CD4-positive, alpha-beta T cell treated with Interferon alpha-2 for 1 hour (primary cell): ENCODE measurements around the gene PTBP1.

ENCODE experiments used
- DNase-seq, 2 donors: peaks; one replicate each; pipeline ENCODE4 v3.0.0-alpha.2; 2020 to 2022

Gene PTBP1

DNA sequence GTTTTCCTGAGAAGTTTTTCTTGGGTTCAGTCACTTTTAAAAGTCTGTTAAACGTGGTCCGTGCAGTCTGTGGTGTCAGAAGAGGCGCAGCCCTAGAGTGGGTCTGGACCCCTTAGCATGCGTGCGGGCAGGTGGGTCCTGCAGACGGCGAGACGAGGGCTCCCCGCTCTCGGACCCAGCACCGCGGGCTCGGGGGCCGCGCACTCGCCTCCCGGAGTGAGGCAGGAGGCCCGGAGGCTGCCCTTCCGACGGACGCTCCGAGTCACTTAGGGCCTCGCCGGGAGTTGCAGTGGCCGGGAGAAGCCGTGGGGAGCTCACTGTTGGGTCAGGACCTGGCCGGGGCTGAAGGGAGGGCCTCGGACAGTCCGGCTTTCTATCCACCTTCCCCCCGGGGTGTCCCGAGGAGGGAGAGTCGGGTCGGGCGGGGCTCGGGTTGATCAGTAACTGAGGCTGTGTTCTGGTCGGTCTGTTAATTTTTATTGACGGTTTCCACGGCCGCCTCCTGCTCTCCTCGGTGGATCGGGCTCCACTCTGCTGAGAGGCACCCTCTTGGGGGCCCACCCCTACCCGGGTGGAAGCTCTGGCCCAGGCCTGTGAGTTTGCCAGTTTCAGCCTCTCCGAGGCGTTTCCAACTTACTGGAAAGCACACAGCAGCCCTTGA, 1.3 kb downstream of the PTBP1 start:
- peak in 1 of 2 donors; percentile 25 for DNase-seq

DNA sequence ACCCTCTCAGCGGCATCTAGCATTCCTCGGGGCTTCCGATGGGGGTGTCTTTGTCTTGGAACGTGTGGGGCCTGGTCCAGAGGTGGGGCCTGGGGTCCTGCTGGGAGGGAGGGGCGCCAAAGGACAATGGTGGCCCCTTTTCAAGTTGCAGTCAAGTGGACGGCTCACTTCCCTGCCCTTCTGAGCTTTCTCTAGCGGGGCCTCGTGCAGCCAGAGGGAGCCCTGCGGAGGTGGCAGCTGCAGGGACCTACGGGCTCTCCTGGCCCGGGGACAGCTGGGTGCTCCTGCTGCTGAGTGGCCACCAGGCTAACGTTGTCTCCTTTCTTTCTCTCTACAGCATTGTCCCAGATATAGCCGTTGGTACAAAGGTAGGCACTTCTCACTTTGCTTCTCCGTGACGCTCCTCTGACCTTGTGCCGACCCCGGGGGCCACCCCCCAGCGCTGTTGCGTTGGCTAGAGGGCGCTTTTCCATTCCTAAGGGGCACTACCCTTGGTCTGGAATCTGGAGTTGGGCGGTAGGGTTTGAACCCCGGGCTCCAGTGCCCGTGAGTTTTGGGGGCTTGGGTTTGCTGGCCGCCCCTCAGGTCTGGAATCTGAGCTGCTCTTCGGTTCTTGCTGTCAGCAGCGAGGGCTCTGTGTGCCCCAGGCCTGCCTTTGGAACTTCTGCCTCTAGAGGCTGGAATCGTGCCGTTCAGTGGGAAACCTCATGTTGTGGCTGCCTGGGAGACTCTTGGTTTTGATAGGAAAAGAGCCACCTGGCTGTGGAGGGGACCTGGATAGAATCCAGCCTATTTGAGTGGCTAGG, 2.0 kb downstream of the PTBP1 start:
- DNase-seq = peak in 1 of 2 donors; percentile 30

DNA sequence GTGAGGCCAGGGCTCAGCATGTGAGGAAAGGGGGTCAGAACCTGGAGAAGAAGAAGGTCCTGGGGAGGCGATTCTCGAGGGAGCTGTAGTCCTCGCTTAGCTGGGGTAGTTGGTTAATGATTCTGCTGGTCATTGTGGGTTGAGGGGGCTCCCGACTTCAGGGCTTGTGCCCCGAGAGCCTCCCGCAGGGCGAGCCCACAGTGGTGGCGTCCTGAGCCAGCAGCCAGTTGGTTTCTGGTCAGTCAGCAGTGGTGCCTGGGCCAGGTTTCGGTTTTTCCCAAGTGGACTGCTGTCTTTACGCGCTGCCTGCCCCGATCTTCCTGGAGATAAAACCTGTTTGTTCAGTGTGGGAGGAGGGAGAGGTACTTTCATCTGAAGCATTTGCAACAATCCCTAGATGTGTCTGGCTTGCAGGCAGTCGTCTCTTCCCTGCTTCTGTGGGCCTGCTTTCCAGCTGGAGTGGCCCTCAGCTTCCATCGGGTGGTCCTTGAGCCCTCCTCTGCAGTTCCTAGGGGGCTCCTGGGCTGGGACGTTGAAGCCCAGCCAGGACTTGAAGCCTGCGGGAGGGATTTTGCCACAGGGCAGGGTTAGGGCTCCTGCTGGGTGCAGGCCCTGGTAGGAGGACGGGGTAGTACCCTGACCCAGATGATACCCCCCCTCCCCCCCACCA, 3.2 kb downstream of the PTBP1 start:
- DNase-seq = no peak

DNA sequence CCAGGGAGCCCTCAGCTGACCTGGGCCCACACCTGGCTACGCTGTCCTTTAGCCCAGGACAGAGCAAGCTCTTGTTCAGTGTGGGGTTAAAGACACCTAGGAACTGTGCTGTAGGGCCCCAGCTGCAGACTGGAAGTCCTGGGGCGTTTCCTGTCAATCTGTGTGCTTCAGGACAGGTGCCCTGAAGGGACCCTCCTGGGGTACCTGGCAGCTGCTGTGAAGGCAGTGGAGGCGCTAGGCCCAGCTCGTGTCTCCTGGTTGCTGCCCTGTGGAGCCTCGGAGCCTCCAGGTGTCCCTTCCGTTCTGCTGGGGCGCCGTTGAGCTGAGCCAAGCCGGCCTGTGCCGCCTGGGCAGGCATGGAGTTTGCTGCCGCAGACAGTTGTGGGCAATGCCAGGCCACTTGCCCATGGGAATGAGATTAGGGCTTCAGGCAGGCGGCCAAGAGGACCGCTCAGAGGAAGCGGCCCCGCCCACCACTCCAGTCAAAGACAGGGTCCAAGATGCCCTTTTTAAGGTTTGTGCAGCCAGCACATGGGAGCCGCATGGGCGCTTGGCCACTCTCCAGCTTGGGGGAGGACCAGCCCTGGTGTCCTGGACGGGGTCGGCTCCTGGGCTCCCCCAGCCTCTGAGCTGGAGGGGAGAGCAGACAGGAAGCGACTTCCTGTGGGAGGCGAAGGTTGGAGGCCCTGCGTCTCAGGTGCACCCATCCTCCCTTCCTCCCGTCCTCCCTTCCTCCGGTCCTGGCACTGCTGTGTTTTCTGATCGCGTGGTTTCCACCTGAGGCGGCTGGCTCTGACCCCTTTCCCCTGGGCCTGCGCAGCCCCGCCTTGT, 4.0 kb downstream of the PTBP1 start:
- peak in 1 of 2 donors; percentile 37 for DNase-seq

DNA sequence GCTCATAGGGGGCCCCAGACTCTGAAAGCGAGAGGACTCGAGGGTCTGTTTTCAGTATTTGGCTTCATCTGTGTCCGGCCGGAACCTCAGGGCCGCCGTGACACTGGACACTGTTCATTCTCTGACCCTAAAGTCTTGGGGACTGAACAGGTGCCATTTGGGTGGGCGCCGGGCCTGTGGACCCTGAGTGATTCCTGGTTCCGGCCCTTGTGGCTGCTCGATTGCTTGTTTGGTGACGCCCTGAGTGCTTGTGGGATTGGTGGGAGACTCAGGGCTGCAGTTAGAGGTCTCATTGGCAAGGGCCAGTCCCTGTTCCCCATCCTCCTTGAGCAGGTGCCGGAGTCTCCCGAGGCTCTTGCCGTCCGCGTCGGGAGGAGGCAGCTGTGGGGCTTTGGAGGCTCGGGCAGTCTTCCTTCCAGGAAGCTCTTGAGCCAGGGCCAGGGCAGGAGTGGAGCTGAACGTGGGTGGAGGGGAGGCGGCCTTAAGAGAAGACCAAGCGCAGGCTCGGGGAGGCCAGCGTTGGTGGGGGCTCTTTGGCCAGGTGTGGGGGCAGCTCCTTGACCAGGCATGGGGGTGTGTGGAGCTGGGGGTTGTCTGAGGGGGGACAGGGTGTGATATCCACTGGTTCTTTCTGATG, 4.7 kb downstream of the PTBP1 start:
- DNase-seq = no peak

DNA sequence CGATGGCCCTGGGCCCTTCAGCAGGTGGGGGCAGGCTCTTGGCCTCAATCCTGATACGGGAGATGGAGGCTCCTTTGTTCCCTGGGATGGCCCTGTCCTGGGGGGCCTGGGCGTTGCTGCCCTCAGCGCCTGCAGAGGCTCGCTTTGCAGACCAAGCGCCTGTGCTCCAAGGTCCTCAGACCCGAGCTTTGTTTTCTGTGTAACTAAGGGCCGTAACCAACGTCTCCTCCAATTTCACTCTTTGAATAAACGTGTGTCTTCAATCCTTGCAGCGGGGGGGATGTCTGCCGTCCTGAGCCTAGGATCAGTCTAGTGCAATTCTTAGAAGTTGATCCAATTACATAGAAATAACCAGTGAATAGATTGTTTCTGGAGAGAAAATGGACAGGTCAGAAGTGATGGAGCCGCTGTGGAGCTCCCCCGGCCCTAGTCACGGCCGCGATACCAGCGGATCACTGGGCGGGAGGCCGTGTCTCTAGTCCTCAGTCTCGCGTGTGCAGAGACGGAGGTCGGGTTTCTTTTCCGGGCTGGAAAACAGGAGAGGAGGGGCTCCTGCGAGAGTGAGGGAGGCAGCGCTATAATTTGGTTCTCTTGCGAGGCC, 5.3 kb downstream of the PTBP1 start:
- DNase-seq = no peak

DNA sequence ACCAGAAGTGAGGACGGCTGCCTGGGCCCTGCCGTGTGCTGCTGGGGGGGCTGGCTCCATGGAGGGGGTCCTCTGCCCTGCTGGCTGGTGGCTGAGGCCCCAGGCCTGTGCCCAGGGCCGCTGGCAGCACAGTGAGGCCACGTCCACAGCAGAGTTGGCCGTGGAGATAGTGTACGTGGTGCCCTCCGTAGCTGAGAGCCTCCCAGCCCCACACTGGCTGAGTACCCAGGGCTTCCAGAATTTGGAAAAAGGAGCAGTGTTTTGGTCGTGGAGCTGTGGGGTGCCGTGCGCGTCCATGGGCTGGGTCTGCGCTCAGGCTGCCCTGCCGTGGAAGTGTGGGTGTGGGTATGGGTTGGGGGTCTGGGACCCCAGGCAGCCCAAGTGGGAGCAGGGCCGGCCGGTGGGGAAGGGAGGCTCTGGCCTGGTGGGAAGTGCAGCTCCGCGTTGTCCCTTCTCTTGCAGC, 5.9 kb downstream of the PTBP1 start:
- no peak for DNase-seq

DNA sequence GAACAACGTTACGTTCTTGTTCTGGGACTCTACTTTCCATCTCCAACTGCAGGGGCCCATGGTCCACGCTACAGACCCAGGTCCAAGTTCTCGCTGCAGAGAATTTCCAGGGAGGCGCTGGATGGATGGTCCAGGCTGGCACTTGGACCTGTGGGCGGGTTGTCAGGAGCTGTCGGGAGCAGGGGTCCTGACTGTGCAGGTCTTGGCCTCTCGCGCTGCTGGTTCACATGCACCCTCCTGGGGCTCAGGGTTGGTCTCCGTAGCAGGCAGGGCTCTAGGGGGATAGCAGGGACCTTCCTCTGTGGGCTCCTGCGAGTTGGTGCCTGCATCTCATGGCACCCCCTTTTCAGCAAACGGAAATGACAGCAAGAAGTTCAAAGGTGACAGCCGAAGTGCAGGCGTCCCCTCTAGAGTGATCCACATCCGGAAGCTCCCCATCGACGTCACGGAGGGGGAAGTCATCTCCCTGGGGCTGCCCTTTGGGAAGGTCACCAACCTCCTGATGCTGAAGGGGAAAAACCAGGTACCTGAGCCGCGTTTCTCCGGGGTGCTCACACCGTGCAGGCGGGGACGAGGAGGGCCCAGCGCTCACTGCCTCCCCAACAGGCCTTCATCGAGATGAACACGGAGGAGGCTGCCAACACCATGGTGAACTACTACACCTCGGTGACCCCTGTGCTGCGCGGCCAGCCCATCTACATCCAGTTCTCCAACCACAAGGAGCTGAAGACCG, 6.6 kb downstream of the PTBP1 start:
- DNase-seq = no peak

DNA sequence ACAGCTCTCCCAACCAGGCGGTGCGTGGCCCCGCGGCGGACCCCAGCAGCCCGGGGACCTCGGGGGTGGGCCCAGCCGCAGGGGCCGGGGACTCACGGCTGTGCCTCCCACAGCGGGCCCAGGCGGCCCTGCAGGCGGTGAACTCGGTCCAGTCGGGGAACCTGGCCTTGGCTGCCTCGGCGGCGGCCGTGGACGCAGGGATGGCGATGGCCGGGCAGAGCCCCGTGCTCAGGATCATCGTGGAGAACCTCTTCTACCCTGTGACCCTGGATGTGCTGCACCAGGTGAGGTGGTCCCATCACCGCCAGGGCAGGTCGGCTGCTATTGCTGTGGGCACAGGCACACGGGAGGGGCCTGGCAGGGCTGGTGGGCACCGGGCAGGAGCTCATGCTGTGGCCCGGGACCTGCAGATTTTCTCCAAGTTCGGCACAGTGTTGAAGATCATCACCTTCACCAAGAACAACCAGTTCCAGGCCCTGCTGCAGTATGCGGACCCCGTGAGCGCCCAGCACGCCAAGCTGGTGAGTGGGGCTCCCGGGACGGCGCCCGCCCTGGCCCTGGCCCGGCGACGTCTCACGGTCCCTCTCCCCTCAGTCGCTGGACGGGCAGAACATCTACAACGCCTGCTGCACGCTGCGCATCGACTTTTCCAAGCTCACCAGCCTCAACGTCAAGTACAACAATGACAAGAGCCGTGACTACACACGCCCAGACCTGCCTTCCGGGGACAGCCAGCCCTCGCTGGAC, 7.3 kb downstream of the PTBP1 start:
- no peak for DNase-seq

DNA sequence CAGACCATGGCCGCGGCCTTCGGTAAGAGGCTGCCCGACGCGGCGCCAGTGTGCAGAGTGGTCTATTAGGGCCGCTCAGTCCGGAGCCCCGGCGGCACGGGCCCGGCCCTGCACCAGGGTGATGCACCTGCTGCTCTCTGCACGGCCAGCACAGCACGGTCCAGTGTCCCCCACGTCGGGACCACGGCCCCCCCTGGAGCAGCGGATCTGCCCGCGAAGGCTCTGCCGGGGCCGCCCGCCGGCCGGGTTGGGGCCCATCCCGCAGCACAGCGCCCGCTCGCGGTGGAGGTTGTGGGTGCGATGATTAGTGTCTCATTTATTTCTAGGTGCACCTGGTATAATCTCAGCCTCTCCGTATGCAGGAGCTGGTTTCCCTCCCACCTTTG, 7.9 kb downstream of the PTBP1 start:
- peak in 1 of 2 donors; percentile 31 for DNase-seq

DNA sequence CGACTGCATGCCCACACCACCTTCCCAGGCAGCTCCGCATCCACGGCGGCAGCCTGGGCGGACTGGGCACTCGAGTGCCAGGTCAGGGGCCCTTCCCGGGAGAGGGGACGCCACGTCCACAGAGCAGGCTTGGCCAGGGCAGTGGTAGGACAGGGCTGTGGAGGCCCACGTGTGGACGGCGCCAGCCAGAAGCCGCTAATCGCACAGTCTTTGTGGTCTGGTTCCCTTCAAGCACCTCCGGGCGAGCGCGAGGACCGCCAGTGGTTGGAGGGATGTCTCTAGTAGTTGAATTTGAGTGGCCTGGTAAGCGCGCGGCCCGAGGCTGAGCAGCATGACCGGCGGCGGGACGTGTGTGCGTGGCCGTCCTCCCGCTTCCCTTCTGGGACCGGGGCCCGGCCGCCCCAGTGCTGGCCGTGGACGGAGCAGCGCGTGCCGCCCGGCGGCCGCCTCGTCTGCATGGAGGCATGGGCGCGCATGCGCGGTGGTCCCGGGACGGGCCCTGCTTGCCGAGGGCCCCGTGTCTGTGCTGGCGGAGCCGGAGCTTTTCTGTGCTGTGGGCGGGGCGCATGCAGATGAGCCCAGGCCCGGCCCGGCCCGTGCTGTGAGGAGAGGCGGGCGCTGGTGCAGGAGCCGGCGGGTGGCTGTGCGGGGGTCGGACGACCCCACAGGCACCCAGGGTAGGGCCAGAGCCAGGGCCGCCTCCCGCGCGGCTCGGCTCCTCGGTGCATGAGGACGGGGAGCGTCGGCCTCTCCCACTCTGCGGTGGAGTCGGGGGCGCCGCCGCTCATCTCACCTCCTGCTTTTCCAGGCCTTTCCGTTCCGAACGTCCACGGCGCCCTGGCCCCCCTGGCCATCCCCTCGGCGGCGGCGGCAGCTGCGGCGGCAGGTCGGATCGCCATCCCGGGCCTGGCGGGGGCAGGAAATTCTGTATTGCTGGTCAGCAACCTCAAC, 8.6 kb downstream of the PTBP1 start:
- no peak for DNase-seq

DNA sequence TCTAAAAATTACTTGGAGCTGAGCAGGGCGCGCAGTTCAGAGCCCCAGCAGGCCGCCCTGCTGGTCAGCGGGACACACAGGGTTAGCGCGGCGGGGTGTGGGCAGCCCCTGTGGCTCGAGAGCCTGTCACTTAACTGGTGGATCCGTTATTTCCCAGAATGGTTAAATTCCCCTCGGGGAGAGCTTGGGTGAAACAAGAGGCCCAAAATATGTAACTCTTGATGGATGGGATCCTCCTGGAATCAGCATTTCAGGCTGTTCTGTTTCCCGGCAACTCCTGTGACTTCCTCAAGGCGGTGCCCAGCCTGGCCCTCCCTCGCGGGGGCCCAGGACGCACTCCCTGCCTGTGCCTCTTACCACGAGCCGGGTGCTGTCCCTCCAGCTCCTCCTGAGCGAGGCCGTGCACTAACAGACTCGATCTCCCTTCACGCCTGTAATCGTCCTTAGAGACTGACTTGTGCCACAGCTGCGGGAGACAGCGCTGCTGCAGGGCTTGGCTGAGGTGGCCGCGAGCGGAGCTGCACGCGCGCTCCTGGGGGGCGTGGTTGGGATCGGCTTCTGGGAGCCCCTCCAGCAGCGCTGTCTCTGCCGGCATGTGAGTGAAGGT, 9.7 kb downstream of the PTBP1 start:
- DNase-seq = no peak

DNA sequence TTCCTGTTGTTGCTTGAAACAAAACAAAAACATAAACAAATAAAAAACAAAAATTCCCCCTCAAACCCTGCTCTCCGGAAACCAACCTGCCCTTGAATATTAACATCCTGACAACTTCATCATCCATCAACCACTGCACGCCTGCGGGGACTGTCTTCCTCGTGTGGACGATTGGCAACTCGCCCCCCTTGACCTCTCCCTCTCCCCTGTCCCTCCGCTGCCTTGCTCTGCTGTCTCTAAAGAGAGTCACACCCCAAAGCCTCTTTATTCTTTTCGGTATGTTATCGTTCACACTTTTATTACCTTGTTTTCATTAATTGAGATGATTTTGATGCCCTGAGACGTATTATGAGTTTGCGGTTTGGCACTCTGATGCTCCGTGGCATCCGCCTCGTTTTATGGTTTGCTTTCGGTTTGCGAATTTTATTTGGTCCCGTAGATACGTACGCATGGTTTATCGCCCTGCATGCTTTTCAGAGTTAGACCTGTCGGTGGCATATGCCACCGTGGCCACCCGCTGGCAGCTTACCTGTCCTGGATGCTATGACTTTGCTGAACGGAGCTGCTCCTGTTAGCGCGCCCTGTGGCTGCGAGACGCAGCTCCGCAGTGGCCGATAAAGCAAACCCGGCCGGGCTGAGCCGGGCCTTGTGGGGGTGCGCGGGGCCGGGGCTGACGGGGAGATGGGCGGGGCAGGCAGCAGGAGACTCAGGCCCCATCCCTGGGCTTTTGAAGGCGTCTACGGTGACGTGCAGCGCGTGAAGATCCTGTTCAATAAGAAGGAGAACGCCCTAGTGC, 10.6 kb downstream of the PTBP1 start:
- DNase-seq = no peak

DNA sequence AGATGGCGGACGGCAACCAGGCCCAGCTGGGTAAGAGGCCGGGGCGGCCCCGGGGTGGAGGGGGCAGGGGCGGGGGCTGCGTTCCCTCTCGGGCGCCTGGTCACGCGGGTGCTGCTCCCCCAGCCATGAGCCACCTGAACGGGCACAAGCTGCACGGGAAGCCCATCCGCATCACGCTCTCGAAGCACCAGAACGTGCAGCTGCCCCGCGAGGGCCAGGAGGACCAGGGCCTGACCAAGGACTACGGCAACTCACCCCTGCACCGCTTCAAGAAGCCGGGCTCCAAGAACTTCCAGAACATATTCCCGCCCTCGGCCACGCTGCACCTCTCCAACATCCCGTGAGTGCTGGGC, 11.1 kb downstream of the PTBP1 start:
- no peak for DNase-seq

DNA sequence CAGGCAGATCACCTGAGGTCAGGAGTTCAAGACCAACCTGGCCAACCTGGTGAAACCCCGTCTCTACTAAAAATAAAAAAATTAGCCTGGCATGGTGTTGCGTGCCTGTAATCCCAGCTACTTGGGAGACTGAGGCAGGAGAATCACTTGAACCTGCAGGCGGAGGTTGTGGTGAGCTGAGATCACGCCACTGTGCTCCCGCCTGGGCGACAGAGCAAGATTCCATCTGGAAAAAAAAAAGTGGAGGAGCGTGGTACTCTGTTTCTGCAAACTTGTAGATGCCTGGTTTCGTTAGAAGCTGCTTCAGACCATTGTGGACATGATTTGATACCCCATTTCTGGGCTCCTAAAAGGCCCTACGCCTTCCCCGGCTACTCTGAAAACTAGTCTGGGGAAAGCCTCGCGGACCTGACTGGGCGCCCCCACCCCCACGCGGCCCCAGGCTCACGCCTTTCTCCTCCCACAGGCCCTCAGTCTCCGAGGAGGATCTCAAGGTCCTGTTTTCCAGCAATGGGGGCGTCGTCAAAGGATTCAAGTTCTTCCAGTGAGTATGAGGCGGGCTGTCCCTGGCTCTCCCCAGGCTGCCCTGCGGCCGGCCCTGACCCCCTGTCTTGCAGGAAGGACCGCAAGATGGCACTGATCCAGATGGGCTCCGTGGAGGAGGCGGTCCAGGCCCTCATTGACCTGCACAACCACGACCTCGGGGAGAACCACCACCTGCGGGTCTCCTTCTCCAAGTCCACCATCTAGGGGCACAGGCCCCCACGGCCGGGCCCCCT, 13.0 kb downstream of the PTBP1 start:
- no peak for DNase-seq

DNA sequence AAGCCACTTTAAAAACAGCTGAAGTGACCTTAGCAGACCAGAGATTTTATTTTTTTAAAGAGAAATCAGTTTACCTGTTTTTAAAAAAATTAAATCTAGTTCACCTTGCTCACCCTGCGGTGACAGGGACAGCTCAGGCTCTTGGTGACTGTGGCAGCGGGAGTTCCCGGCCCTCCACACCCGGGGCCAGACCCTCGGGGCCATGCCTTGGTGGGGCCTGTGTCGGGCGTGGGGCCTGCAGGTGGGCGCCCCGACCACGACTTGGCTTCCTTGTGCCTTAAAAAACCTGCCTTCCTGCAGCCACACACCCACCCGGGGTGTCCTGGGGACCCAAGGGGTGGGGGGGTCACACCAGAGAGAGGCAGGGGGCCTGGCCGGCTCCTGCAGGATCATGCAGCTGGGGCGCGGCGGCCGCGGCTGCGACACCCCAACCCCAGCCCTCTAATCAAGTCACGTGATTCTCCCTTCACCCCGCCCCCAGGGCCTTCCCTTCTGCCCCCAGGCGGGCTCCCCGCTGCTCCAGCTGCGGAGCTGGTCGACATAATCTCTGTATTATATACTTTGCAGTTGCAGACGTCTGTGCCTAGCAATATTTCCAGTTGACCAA, 13.7 kb downstream of the PTBP1 start:
- no peak for DNase-seq

DNA sequence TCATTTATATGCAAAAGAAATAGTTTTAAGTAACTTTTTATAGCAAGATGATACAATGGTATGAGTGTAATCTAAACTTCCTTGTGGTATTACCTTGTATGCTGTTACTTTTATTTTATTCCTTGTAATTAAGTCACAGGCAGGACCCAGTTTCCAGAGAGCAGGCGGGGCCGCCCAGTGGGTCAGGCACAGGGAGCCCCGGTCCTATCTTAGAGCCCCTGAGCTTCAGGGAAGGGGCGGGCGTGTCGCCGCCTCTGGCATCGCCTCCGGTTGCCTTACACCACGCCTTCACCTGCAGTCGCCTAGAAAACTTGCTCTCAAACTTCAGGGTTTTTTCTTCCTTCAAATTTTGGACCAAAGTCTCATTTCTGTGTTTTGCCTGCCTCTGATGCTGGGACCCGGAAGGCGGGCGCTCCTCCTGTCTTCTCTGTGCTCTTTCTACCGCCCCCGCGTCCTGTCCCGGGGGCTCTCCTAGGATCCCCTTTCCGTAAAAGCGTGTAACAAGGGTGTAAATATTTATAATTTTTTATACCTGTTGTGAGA, 14.3 kb downstream of the PTBP1 start:
- no peak for DNase-seq
